HTR-8/SVneo (cell line): ENCODE data around the gene DGKZ.

Experiments used
- DNase-seq: peaks from one replicate; pipeline ENCODE4 v3.0.0; 2011; ENCODE audit warnings: low spot score, mixed read lengths; ENCODE audit not compliant: insufficient read length
- FAIRE-seq: peaks from 2 replicates; lab custom pipeline; 2011; peaks lifted over from hg19 to GRCh38; lab: Jason Lieb, UNC

Gene DGKZ

GRCh38 chr11:46321757-46322156 lies 25.5 kb upstream of the DGKZ start:
- no peak for FAIRE-seq
- DNase-seq = no peak

DNA sequence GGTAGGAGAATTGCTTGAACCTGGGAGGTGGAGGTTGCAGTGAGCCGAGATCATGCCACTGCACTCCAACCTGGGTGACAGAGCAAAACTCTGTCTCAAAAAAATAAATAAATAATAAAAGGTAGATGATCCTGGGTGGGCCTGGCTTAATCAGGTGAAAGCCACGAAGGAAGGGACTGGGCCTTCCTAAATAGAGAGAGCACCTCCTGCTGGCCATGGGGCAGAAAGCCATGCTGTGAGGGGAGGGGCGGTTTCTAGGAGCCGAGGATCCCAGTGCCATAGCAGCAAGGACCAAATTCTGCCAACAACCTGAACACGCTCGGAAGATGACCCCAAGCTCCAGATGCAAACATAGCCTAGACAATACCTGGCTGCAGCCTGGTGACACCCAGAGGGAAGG lies 24.5 kb upstream of the DGKZ start:
- DNase-seq = no peak

DNA sequence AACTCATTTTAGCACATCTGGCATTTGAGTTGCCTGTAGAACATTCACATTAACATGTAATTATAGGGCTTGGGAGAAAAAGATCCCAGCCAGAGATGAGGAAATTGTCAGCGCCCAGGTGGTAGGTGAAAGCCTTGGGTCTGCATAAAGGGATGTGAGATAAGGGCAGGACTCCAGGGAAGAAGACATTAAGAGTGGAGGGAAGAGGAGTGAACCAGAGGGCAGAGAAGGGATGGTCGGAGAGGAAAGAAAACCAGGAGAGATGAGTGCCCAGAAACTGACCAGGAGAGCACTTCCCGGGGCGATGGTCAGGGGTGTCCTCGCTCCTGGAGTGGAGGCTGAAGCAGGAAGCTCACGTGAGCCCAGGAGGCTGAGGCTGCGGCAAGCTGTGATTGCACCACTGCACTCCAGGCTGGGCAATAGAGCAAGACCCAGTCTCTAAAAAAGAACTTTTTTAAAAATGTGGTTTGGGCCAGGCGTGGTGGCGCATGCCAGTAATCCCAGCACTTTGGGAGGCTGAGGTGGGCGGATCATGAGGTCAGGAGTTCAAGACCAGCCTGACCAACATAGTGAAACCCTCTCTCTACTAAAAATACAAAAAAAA lies 20.3 kb upstream of the DGKZ start:
- FAIRE-seq (no peak), DNase-seq (no peak)

More for the DNA sequence above, 24.5 kb upstream of the DGKZ start:
- FAIRE-seq = no peak

GRCh38 chr11:46327829-46328228 lies 19.4 kb upstream of the DGKZ start:
- FAIRE-seq (no peak), DNase-seq (no peak)

- DNase-seq (no peak), FAIRE-seq (no peak)
These were observed 17.1 kb upstream of the DGKZ start for GRCh38 chr11:46330154-46330553.

DNA sequence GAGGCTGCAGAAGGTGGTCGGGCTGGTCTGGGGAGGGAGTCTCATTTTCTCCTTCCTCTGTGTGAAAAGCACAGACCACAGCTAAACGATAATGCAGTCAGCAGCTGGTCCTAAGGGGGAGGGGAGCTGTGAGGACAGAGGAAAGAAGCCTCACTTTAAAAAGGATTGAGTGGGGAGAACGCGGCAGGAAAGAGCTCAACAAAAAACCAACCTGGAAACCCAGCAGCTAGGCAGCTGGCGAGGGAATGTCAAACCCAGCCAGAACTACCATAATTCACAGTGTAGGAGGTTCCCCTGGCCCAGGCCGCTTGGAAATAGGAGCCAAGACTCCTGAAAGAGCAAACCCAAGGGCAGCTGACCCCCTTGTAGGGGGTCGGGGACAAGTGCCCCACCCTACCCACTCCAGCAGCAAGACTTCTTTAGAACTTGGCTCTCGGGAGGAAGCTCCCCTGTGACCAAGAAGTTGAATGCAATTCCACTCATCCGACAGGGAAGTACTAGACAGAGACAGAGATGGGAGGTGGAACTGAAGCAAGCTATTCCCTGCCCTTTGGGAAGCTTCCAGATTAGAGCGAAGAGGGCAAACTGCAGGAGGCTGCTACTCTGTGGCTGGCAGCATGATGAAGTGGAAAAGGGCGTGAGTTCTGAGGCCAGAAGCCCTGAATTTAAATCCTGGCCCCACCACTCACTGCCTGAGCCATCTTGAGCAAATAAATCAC lies 16.5 kb upstream of the DGKZ start:
- FAIRE-seq (no peak), DNase-seq (no peak)

- no peak for FAIRE-seq
These were observed 15.8 kb upstream of the DGKZ start for GRCh38 chr11:46331282-46331984.

DNA sequence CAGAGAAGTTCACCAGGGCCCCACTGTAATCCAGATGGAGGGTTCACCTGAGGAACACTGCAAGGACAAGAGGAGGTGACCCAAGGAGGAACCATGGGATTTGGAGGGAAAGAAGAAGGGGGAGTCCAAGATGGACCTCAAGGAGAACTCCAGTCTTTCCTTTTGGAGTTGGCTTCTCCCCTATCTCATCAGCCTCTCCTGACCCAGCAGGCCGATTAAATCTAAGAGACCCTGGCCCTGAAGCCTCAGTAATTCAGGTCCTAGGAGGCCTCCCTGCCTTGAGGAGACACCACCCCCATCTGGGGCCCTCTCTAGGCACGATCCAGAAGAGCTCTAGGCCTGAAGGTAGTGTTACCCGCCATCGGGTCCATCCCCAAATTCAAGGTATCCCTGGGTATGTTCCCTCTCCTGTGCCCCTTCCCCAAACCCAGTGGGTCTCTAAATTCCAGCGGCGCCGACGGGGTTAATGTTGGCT lies 15.1 kb upstream of the DGKZ start:
- no peak for DNase-seq
- FAIRE-seq = no peak

More at GRCh38 chr11:46331282-46331984, 15.8 kb upstream of the DGKZ start:
- no peak for DNase-seq

DNA sequence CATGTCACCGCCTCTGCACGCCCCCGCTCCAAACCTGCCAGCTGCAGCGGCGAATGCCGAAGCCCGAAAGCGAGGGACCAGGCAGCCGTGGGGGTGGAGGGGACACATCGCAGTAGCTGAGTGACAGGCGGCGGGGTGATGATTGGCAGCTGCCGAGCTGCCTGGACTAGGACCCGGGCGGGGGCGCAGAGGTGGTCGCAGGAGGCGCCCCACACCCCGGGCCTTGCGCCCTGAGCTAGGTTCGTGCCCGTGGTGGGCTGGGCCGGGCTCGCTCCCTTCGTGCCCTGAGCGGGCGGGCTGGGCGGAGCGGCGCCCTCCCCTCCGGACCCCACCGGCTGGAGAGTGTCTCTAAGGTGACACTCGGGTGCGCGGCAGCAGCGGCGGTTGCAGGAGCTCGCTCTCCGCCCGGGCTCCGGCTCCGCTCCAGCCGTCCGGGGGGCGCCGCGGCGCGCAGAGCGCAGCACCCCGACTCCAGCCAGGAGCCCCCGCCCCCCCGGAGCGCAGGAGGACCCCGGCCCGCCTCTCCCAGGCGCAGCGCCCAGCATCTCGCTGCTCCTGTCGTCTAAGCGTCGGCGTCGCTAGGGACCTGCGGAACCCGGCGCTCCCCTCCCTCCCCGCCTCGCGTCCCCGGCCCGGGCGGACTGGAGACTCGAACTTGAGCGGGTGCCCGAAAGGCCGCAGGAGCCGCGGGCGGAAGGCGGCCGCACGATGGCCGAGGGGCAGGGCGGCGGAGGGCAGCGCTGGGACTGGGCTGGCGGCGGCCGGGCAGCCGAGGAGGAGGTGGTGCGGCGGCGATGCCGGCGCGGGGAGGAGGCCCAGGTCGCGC lies 14.5 kb upstream of the DGKZ start:
- DNase-seq (no peak), FAIRE-seq (no peak)

DNA sequence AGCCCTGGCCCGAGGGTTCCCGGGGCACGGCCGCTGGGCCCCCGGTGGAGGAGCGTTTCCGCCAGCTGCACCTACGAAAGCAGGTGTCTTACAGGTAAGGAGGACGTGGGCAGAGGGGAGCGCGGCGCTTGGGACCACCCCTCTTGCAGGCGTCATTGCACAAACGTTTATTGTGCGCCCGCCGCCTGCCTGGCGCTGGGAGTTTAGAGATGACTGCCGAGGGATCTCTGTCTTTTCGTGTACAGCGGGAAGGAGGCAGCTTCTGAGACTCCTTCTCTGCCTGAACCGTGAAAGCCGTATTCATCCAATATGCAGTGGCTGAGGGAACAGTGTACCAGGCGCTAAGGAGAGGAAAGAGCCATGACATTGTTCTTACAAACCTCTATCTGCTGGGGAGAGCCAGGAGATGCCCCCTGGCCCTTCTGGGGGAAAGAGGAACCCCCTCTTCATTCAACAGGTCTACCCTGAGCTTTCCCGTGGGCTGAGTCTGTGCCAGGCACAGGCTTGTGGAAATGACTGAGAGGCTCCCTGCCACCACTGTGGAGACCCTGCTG lies 13.8 kb upstream of the DGKZ start:
- FAIRE-seq (no peak), DNase-seq (no peak)

DNA sequence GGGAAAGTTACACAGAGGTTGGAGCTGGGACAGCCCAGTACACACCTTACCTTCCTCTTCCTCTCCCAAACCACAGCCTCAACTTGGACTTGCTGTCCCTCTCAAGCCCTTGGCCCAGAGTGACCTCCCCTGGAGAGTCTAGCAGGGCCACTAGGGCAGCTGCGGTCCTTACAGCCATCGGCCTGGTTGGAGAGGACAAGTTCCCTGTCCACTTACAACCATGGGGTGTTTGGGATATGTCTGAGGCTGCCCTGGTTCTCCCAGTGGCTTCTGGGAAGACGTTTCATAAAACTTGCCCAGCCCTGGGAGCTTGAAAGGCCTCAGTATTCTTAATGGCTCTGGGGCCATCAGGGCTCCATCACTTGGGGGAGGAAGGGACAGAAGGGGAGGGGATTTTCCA lies 13.1 kb upstream of the DGKZ start:
- DNase-seq (no peak), FAIRE-seq (no peak)

DNA sequence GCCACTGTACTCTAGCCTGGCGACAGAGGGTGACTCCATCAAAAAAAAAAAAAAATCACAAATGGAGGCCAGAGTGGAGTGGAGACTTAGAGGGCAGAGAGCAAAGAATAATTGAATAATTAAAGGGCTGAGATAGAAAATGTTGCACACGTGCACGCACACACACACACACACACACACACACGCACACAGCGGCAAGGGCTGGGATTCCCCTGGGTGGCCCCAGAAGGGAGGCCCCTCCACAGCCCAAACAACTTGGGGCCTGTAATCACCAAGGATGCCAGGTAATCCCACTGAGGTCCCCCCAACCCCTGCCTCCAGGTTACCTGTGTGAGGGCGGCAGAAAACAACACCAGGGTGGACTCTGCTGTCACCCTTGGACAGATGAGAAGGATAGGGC lies 12.0 kb upstream of the DGKZ start:
- no peak for DNase-seq
- FAIRE-seq = no peak

DNA sequence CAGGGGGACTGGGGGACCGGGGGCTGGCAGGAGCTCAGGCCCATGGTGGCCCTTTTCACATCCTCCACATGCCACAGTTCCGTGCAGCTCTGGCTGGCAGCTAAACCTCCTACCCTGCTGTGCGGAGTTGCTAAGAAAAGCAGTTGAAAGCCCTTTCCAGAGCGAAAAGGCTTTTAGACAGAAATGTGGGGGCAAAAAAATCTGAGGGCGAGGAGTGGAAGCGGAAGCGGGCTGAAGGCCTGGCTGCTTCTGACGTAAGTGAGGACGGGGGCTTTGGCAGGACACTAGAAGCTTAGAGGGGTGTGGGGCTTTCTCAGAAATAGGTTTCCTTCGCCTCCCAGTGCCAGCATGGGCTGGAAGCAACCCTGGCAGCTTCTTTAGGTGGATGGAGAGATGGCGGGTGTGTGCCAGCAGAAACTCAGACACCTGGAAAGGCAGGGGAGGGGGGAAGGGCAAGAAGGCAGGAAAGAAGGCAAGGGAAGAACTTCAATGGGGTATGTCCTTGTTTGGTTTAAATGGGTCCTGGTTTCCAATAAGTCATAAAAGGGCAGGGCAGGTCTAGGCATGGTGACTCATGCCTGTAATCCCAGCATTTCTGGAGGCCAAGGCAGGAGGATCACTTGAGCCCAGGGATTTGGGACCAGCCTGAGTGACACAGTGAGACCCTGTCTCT lies 11.2 kb upstream of the DGKZ start:
- no peak for DNase-seq
- no peak for FAIRE-seq

DNA sequence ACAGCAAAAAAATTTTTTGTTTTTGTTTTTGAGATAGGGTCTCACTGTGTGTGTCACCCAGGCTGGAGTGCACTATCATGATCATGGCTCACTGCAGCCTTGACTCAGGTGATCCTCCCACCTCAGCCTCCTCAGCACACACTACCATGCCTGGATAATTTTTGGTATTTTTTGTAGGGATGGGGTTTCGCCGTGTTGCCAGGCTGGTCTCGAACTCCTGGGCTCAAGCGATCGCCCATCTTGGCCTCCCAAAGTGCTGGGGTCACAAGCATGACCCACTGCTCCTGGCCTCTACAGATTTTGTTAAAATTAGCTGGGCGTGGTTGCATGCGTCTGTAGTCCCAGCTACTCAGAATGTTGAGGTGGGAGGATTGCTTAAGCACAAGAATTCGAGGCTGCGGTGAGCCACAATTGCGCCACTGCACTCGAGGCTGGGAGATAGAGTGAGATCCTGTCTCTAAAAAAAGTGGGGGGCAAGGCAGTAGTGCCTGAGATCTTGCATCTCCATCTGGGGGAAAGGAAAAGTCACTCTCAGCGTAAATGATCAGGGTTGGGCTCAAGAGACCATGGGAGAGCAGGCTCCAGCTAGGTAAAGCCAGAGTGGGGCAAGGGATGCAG lies 10.6 kb upstream of the DGKZ start:
- no peak for DNase-seq
- no peak for FAIRE-seq

DNA sequence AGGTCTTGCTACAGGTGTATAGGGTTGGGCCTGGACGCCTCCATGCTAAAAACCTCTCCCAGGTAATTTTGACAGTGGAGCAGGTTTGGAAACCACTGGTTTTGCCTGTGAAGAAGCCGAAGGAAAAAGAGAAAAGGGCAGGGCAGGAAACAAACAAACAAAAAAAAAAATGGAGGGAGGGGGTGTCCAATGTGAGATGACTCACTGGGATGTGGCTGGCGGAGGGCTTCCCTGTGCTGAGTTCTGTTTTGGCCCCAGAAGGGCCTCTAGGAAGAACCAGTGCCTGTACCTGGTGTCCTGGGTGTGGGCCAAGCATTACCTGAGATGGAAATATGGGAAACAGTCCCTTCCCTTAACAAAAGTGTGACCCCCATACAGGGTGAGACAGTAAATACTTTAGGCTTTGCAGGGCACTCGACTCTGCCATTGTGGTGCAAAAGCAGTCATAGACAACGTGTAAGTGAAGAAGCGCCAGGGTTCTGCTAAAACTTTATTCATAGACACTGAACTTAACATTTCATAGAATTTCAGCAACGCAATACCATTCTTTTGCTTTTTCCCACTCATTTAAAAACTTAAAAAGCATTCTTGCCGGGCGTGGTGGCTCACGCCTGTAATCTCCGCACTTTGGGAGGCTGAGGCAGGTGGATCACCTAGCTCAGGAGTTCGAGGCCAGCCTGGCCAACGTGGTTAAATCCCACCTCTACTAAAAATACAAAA lies 9.5 kb upstream of the DGKZ start:
- no peak for FAIRE-seq

DNA sequence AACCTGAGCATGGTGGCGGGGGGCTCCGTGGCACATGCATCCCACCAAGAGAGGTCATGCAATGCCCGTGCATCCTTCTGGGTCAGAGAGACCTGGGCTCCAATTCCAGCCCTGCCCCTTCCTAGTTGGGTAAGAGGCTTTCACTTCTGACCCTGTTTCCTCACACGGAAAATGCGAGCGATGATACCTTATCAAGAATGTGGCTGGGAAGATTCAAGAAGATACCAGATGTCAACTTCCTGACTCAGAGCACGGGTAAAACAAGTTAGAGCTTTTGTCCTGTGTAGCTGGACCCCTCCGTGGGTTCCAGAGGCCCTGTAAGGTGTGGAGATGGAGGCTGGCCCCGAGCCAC lies 8.7 kb upstream of the DGKZ start:
- no peak for FAIRE-seq
- DNase-seq = no peak

More for the DNA sequence above, 9.5 kb upstream of the DGKZ start:
- DNase-seq = no peak

DNA sequence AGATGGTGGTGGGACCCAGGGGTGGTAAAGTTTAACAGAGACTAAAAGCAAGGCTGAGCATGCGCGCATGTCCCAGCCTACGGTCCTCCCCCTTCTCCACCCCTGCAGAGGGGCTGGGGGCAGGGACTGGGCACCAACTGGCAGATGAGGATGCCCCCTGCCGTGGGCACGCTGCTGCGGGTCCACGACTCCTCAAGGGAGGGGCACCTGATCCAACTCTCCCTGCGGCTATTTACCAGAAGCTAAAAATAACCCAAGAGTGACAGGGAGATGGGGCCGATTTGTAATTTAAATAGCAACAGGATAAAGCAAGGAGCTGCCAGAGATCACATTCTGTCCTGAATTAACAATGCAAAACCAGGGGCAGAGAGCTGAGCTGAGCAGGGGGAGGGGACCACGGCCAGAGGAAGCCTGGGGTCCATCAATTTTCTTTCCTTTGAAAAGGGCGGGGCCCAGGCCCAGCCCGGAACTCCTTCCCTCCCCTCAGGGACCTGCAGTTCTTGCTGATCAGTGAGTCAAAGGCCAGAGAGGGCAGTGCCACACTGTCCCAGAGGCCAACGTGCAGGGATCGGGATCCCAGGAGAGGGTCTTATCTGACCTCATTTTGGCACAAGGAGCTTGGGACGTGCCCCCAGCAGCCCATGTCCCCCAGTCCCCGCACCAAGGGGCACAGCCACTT lies 8.1 kb upstream of the DGKZ start:
- DNase-seq (no peak), FAIRE-seq (no peak)

DNA sequence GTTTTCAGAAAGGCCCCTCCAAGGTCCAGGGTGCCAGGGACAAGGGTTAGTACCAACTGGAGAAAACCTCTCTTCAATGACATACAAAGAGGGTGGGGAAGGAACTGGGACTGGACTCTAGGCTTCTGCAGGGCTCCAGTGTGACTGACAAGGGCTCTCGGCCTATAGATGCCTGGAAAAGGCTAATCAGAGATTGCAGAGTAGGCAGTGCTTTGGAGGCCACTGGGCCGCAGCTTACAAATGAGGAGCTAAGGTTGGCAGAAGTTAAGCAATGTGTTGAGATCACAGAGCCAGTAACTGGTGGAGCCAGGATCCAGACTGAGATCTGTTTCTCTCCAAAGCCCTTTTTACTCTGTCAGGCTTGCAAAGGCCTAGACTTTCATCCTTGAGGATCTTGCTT lies 7.4 kb upstream of the DGKZ start:
- FAIRE-seq (no peak), DNase-seq (no peak)
